Retinal pigment epithelial cell (primary cell): Measurements from ENCODE around the gene PRSS57.

Source experiments
- DNase-seq: peaks from one replicate; pipeline ENCODE4 v3.0.0-alpha.2; 2010; ENCODE audit warnings: low read depth
- H3K4me3 ChIP-seq: 2 replicates; pipeline ENCODE4 v1.5.1; 2011; ENCODE audit warnings: mild to moderate bottlenecking, low read length, control low read depth, moderate library complexity
- TF ChIP-seq, protein P1 (sequence below): conservative IDR thresholded peaks from 2 replicates; pipeline ENCODE4 v1.5.1; 2011; ENCODE audit warnings: low read depth, low read length, control low read depth, inconsistent platforms

The PRSS57 gene

DNA sequence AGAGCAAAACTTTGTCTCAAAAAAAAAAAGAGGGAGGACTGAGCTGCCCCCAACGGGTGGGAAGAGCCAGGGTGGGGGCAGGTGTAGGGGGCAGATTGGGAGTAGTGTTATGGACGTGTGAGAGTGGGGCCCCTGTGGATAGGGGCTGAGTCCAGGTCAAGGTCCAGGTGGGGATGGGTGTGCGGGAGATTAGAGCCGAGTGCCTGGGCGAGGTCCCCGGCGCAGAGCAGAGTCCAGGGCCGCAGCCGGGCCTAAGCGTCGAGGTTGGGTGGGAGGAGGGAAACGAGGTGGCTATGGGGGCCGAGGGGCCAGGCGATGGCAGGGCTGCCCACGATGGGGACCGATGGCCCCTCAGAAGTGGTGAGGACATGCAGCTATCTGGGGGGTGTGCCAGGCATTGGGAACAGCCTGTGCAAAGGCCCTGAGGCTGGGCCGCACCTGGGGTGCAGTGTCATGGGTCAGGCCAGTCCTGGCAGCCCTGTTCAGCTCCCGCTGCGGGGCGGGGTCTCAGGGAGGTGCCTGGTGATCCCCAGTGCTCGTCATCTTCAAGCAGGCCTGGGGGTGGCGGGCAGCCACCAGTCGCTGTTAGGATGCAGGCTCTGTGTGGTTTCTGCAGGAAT, 43.4 kb upstream of the PRSS57 start:
- H3K4me3 ChIP-seq = no peak overlapping the region
- TF ChIP-seq, protein P1, sequence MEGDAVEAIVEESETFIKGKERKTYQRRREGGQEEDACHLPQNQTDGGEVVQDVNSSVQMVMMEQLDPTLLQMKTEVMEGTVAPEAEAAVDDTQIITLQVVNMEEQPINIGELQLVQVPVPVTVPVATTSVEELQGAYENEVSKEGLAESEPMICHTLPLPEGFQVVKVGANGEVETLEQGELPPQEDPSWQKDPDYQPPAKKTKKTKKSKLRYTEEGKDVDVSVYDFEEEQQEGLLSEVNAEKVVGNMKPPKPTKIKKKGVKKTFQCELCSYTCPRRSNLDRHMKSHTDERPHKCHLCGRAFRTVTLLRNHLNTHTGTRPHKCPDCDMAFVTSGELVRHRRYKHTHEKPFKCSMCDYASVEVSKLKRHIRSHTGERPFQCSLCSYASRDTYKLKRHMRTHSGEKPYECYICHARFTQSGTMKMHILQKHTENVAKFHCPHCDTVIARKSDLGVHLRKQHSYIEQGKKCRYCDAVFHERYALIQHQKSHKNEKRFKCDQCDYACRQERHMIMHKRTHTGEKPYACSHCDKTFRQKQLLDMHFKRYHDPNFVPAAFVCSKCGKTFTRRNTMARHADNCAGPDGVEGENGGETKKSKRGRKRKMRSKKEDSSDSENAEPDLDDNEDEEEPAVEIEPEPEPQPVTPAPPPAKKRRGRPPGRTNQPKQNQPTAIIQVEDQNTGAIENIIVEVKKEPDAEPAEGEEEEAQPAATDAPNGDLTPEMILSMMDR = no peak
- no peak for DNase-seq

DNA sequence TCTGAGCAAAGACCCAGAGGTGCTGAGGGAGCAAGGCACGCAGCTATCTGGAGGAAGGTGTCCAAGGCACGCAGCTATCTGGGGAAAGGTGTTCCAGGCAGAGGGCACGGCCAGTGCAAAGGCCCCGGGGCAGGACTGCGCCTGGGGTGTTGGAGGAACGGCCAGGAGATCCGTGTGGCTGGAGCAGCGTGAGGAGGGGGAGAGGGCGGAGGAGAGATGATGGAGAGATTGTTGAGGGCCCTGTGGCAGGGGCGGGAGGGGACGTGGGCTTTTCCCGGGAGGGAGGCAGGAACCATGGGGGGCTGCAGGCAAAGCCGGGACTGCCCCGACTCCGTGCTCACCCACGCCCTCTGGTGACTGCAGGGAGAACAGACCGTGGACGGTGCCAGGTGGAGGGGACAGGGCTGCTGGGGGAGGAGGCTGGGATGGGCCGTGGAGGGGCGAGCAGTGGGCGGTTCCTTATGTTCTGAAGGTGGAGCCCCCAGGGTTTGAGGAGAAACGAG, 42.4 kb upstream of the PRSS57 start:
- TF ChIP-seq, protein P1 = peak; percentile 67
- H3K4me3 ChIP-seq = no peak overlapping the region
- DNase-seq = no peak

DNA sequence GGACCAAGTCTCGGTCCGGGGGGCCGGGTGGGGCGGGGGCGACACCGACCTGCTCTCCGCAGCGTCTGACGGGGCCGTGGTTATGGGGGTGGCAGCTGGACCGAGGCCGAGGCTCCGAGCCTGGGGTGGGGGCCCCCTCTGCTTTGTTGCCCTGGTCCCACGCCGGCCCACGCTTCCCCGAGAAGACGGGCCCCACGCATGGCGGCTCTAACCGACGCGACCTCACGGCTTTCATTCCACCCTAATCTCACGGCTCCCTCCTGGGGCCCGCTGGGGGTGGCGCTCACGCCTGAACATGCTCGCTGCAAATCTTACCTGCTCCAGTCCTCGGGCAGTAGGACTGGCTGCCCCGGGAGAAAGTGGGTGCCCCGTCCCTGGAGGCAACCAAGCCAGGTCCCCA, 40.9 kb upstream of the PRSS57 start:
- H3K4me3 ChIP-seq = no peak overlapping the region
- TF ChIP-seq, protein P1 = no peak
- DNase-seq = no peak

DNA sequence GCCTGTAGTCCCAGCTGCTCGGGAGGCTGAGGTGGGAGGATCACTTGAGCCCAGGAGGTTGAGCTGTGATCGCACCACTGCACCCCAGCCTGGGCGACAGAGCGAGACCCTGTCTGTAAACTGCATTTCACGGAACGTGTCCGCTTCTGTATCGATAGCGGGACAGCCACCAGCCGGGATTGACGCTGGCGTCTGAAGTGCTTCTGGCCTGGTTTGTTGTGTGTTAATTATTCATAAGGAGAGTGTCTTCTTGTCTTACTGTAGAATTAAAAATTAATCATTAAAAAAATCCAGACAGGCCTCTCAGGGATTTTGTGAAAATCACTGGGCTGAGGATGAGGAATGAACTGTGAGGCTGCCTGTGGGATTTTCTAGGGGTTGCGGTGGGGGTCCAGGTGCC, 39.5 kb upstream of the PRSS57 start:
- TF ChIP-seq, protein P1 = no peak
- no peak for DNase-seq
- no peak overlapping the region for H3K4me3 ChIP-seq

DNA sequence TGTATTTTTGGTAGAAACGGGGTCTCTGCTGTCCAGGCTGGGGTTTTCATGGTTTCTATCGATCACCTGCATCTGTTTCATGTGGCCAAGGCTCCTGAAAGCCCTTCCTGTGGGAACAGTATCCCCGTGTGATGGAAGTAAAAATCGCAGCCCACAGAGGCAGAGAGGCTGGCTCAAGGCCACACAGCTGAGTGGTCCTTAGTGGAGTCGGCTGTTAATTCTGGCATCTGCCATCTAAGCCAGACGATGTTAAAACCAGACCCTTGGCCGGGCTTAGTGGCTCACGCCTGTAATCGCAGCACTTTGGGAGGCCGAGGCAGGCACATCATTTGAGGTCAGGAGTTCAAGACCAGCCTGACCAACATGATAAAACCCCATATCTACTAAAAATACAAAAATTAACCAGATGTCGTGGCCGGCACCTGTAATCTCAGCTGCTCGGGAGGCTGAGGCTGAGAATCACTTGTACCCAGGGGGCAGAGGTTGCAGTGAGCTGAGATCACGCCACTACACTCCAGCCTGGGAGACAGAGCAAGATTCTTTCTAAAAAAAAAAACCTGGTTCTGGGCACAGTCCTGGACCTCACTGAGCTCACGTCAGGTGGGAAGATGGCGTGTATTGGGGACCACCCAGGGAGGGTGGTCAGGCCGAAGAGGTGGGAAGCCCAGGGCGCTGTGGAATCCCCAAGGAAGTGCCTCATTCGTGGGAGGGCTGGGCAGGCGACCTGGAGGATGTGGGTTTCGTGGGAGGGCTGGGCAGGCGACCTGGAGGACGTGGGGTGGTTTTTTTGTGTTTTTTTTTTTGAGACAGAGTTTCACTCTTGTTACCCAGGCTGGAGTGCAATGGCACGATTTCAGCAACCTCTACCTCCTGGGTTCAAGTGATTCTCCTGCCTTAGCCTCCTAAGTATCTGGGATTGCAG, 37.2 kb upstream of the PRSS57 start:
- no peak for DNase-seq
- H3K4me3 ChIP-seq = no peak overlapping the region
- TF ChIP-seq, protein P1 = no peak

GRCh38 chr19:731000-731399, 35.7 kb upstream of the PRSS57 start:
- no peak for DNase-seq
- TF ChIP-seq, protein P1 = no peak
- no peak overlapping the region for H3K4me3 ChIP-seq
